Motor neuron (in vitro differentiated cells): Measurements from ENCODE around the gene PLOD3. TPM values are rescaled to one million over a fixed set of nuclear protein-coding genes. Genes with fewer than 3 reads are reported as not detected.

Experiments
- ATAC-seq, 8 experiments: fragments of 200-7000 bp; cut with Tn5 transposase; replicated peaks in 6 of 8; 2 replicates each; pipeline ENCODE4 v1.8.0; 2021; ENCODE audit warnings: mild to moderate bottlenecking in 8 of 8, moderate library complexity in 8 of 8
- H3K27ac ChIP-seq, 2 donors: fragments of 250-450 bp; sonication (Bioruptor Pico); 2 replicates each; pipeline ENCODE4 v1.9.0; 2021; ENCODE audit warnings: antibody characterized with exemption in 2 of 2, mild to moderate bottlenecking in 2 of 2, moderate library complexity in 1 of 2
- H3K4me1 ChIP-seq, 2 donors: fragments of 250-450 bp; sonication (Bioruptor Pico); replicated peaks in 1 of 2; 2 replicates each; pipeline ENCODE4 v1.6.1; 2021; ENCODE audit warnings: antibody characterized with exemption in 2 of 2, mild to moderate bottlenecking in 2 of 2, moderate library complexity in 1 of 2
- H3K4me3 ChIP-seq, 5 donors: fragments of 250-450 bp; sonication (Bioruptor Pico); 2 replicates each; pipeline ENCODE4 v1.9.0; 2021; ENCODE audit warnings: antibody characterized with exemption in 5 of 5, mild to moderate bottlenecking in 5 of 5, moderate library complexity in 4 of 5
- WGBS, 10 experiments: fragments of 450-650 bp; shearing (Covaris generic); methylation state at CpG; one replicate each; pipeline ENCODE4 v1.0.0; 2022; 5-methylcytosine and 5-hydroxymethylcytosine counted together
- in situ Hi-C, 9 experiments: fragments of 400-800 bp; cut with MboI; loops; one replicate each; pipeline ENCODE4 v1.15.0; 2021; ENCODE audit warnings: low sequenced_read_pairs in 9 of 9, low pct_unique_long_range_greater_than_20kb in 2 of 9; ENCODE audit not compliant: unreplicated experiment in 9 of 9
- total RNA-seq, 8 experiments: library from RNA; unstranded; fragments of 300-600 nt; gene quantifications; 2 replicates each; pipeline versions ENCODE4 v1.2.3 to v1.2.4, GENCODE V29; 2022

The PLOD3 gene
- total RNA-seq, 8 experiments from 2014 or later: 10.9 to 97.3 (median 28.1) TPM

DNA sequence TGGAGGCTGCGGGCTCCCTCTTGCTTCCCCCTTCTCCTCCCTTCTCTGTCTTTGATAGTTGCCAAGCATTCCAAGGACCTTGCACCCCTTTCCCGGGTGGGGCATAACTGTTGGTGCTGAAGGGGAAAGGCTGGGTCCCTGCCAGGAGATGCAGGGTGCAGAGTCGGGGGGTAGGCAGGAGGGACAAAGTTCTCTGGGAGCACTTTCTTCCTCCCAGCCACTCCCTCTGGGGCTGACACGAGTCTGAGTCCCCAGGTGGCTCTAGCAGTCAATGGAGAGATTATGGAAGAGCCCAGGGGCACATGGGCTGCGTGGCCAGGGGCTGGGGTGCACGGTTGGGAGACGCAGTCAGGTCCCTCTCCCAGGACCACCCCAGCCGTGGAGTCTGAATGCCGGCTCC, 18.1 kb upstream of the PLOD3 start:
- no peak overlapping the region for H3K4me3 ChIP-seq
- H3K27ac ChIP-seq: no peak overlapping the region
- peaks cover 0 to 3% of the 10 kb centered on the region in 2 donors for H3K4me1 ChIP-seq
- in situ Hi-C loops: no loop called here
- WGBS, 10 experiments: 78 to 100% (median 90%) methylated on average over 1 to 4 of the region's 9 CpGs; no CpG with 5 or more reads in 4 of the 10 experiments
- no peak for ATAC-seq

DNA sequence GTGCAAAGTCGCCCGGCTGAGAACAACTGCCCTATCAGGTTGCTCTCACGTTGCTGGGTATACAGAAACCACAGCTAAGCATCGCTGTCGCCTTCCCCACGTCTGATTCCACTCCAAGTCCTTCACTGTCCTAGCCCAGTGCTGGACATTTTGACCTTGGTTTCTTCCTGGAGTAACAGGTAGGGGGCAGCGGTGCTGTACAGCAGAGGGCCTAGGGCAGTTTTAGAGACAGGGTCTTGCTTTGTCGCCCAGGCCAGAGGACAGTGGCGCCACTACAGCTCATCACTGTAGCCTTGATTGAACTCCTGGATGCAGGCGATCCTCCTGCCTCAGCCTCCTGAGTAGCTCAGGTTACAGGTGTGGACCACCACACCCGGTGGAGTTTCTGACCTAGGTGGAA, 17.7 kb upstream of the PLOD3 start:
- in situ Hi-C loops: no loop called here
- Histone ChIP-seq H3K4me3 (no peak overlapping the region), H3K4me1 (peaks cover 0 to 3% of the 10 kb centered on the region in 2 donors), H3K27ac (no peak overlapping the region)
- 20 to 100% (median 80%) methylated on average over 1 to 3 of the region's 11 CpGs; no CpG with 5 or more reads in 5 of the 10 experiments for WGBS, 10 experiments
- ATAC-seq: peak in 2 of 8 experiments; percentile 4 to 18

DNA sequence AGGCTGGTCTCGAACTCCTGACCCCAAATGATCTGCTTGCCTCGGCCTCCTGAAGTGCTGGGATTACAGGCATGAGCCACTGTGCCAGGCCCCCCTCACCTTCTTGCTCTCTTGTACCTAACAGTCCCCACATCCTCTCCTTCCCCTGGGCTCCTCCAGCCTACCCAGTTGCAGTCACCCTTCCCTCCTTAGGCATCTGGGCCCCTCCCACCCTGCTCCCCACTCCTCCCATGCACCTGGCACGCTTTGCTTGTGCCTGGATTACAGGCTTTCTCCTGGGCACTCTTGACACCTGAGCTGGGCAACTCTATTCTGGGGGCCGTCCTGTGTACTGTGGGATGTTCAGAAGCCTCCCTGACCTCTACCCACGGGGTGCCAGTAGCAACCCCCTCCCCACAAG, 17.3 kb upstream of the PLOD3 start:
- Histone ChIP-seq H3K4me1 (peaks cover 0 to 3% of the 10 kb centered on the region in 2 donors), H3K4me3 (no peak overlapping the region), H3K27ac (no peak overlapping the region)
- WGBS, 10 experiments: 80 to 100% (median 90%) methylated on average over 1 to 4 of the region's 5 CpGs; no CpG with 5 or more reads in 6 of the 10 experiments
- ATAC-seq: no peak
- in situ Hi-C loops: no loop called here

DNA sequence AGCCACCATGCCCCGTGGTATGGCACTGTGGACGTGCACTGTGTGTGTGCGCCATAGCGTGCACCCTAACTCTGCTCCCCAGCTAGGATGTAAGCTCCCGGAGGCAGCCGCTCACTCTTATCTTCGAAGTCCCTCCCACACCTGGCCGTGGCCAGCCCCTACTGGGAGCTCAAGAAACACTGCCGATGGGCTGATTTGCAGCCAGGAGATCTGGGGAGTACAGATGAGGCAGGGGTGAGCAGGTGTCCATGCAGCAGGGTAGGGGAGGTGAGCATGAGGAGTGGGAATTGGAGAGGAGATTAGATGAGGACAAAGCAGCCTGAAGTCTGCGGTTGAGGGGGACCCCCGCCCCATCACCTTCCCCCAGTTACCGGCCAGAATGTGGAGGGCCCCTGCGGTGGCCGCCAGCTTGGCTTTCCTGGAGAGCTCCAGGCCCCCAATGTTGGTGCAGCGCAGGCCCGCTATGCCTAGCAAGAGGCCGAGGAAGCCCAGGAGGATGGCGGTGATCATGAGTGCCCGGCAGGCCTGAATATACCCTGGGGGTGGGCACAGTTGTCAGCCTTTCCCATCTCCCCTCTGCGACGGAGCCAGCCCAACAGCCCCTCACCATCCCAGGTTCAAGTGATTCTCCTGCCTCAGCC, 16.6 kb upstream of the PLOD3 start:
- H3K4me1 ChIP-seq: peaks cover 0 to 3% of the 10 kb centered on the region in 2 donors
- no peak overlapping the region for H3K27ac ChIP-seq
- WGBS, 10 experiments: 60 to 80% (median 60%) methylated on average over 1 to 3 of the region's 21 CpGs; no CpG with 5 or more reads in 7 of the 10 experiments
- no peak for ATAC-seq
- no peak overlapping the region for H3K4me3 ChIP-seq
- in situ Hi-C loops: no loop called here

DNA sequence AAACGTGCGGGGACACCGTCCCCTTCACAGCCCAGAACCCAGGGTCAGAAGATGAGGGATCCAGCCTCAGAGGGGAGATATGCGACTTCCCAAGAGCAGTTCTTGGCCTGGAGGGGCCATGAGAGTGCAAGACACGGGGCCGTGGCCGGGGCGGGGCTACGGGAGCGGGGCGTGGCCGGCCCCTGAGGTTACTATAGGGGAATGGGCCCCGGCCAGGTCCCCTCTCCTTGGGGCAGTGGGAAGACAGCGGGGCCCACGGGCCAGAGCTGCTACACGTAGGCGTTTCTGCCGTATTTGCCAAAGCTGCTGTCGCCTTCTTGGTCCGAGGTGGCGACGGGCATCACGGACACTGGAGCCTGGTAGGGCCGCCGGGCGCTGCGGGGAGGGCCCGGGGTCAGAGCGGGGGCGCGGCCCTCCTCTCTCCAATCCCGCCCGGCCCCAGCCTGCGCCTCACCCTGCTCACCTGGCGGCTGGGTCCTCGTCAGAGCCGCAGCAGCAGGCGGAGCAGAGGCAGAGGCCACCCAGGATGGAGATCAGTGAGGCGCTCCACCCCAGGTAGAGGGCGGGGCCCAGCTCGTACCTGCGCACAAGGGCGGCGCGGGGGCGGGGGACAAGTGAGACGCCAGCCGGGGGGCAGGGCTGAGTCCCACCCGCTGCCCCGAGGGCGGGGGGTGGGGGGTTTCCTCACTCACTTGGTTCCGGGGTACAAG, 14.9 kb upstream of the PLOD3 start:
- WGBS, 10 experiments: 0 to 55% (median 15%) methylated on average over 1 to 8 of the region's 52 CpGs; no CpG with 5 or more reads in 6 of the 10 experiments
- in situ Hi-C loops: no loop called here
- Histone ChIP-seq H3K27ac (no peak overlapping the region), H3K4me3 (no peak overlapping the region), H3K4me1 (peaks cover 0 to 3% of the 10 kb centered on the region in 2 donors)
- peak; percentile 11 to 54 (median 46) for ATAC-seq

DNA sequence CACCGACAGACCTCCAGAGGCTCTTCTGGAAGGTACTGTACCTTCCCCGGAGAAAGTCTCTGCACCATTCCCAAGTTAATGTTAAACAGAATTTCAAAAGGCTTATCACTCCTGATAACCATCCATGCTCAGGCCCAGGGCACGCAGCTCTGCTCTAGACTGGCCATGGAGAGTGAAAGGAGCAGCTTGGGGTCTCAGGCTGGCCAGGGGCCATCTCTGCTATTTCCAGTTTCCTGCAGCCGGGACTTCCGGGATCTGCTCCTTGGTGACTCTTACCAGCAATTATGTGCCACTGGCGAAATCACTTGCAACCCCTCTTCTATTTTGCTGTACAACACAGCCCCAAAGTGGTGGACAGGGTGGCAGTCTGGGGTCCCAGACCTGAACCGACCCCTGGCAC, 14.3 kb upstream of the PLOD3 start:
- H3K27ac ChIP-seq: no peak overlapping the region
- 71 to 92% (median 76%) methylated on average over 1 to 5 of the region's 7 CpGs; no CpG with 5 or more reads in 6 of the 10 experiments for WGBS, 10 experiments
- in situ Hi-C loops: no loop called here

DNA sequence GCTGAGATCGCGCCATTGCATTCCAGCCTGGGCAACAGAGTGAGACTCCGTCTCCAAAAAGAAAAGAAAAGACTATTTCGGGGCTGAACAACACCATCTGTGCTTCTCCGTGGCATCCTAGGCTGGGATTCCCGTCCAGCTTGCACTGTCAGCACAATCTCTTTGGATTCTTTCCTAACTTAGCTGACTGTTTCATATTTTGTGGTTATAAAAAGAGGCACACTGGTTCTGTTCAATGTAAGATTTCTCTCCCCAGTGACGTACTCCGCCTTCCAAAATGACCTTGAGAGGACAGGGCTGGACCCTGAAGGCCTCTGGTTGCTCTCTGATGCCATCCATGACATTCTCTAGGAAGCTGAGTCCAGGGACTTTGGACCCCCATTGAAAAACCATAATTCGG, 9.3 kb upstream of the PLOD3 start:
- Histone ChIP-seq H3K27ac (no peak overlapping the region), H3K4me3 (no peak overlapping the region), H3K4me1 (no peaks in the 10 kb centered on the region)
- in situ Hi-C loops: no loop called here
- WGBS, 10 experiments: 19 to 100% (median 67%) methylated on average over 1 to 7 of the region's 9 CpGs; no CpG with 5 or more reads in 3 of the 10 experiments
- no peak for ATAC-seq

More for the DNA sequence above, 14.3 kb upstream of the PLOD3 start:
- H3K4me3 ChIP-seq: no peak overlapping the region
- H3K4me1 ChIP-seq: peaks cover 0 to 3% of the 10 kb centered on the region in 2 donors
- ATAC-seq: peak in 3 of 8 experiments; percentile 2 to 9 (median 5)

DNA sequence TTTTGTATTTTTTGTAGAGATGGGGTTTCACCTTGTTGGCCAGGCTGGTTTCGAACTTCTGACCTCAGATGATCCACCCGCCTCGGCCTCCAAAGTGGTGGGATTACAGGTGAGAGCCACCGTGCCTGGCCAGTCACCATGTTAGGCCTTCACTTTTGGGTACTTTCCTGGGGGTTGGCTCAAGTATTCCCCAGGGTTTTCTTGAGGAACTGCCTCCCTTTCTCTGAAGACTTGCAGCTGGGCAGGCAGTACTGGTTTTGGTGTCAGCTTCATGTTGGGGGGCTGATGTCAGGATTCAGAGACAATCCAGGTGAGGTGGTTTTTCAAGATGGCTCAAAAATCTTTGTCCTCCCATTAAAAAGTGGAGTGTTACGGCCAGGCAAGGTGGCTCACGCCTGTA, 8.3 kb upstream of the PLOD3 start:
- Histone ChIP-seq H3K4me1 (no peaks in the 10 kb centered on the region), H3K27ac (no peak overlapping the region), H3K4me3 (no peak overlapping the region)
- 100% methylated on average over 1 to 4 of the region's 6 CpGs; no CpG with 5 or more reads in 8 of the 10 experiments for WGBS, 10 experiments
- in situ Hi-C loops: no loop called here
- no peak for ATAC-seq

DNA sequence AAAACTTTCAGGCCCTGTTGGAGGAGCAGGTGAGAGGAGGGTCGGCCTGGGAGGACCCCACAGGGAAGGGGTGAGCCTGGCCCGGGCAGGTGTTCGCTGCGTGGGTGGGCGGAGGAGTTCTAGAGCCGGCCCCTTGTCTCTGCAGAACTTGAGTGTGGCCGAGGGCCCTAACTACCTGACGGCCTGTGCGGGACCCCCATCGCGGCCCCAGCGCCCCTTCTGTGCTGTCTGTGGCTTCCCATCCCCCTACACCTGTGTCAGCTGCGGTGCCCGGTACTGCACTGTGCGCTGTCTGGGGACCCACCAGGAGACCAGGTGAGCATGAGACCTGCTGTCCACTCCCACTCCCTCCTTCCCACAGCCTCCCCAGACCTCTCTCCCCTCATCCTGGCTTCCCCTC, 6.1 kb upstream of the PLOD3 start:
- in situ Hi-C loops: no loop called here
- Histone ChIP-seq H3K4me1 (peaks cover 6 to 7% of the 10 kb centered on the region in 2 donors), H3K27ac (no peak overlapping the region), H3K4me3 (no peak overlapping the region)
- ATAC-seq: no peak
- no CpG with 5 or more reads among the region's 15 CpGs for WGBS, 10 experiments

DNA sequence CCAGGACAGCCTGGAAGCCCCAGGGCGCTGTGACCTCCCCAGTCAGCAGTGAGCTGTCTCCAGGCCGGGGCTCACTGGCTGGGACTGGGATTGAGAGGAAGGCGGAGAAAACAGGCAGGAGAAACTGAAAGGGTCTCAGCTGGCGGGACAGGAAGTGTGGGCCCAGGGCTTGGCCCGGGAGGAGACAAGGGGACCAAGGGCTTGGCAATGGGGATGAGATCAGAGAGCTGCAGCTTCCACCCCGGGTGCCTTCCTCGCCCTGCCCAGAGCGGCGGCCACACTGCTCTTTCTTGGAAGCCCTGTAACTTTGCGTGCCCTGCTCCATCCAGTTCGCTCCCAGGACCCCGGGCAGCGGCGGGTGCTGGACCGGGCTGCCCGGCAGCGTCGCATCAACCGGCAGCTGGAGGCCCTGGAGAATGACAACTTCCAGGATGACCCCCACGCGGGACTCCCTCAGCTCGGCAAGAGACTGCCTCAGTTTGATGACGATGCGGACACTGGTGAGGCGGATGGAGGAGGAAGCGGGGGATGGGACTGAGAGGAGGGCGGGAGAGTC, 5.0 kb upstream of the PLOD3 start:
- in situ Hi-C loops: no loop called here
- Histone ChIP-seq H3K4me3 (no peak overlapping the region), H3K27ac (no peak overlapping the region), H3K4me1 (peaks cover 6 to 7% of the 10 kb centered on the region in 2 donors)
- ATAC-seq: no peak
- WGBS, 10 experiments: 62 to 97% (median 90%) methylated on average over 4 to 7 of the region's 27 CpGs; no CpG with 5 or more reads in 7 of the 10 experiments

DNA sequence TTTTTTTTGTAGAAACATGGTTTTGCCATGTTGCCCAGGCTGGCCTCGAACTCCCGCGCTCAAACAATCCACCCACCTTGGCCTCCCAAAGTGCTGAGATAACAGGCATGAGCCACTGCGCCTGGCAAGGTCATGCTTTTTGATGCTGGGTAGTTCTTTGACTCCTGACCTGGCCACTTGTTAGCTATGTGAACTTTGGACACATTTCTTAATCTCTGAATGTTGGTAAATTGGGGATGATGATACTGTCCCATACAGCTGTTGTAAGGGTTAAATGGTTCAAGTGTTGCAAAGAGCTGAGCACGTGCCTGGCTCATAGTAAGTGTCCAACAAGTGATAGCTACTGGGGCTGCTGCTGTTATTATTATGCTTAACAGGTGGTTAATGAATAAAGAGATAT, 2.9 kb upstream of the PLOD3 start:
- no peak overlapping the region for H3K4me3 ChIP-seq
- in situ Hi-C loops: no loop called here
- 71 to 96% (median 90%) methylated on average over 2 to 5 of the region's 5 CpGs; no CpG with 5 or more reads in 5 of the 10 experiments for WGBS, 10 experiments
- peaks cover 12 to 15% of the 10 kb centered on the region in 2 donors for H3K4me1 ChIP-seq
- H3K27ac ChIP-seq: no peak overlapping the region
- no peak for ATAC-seq

DNA sequence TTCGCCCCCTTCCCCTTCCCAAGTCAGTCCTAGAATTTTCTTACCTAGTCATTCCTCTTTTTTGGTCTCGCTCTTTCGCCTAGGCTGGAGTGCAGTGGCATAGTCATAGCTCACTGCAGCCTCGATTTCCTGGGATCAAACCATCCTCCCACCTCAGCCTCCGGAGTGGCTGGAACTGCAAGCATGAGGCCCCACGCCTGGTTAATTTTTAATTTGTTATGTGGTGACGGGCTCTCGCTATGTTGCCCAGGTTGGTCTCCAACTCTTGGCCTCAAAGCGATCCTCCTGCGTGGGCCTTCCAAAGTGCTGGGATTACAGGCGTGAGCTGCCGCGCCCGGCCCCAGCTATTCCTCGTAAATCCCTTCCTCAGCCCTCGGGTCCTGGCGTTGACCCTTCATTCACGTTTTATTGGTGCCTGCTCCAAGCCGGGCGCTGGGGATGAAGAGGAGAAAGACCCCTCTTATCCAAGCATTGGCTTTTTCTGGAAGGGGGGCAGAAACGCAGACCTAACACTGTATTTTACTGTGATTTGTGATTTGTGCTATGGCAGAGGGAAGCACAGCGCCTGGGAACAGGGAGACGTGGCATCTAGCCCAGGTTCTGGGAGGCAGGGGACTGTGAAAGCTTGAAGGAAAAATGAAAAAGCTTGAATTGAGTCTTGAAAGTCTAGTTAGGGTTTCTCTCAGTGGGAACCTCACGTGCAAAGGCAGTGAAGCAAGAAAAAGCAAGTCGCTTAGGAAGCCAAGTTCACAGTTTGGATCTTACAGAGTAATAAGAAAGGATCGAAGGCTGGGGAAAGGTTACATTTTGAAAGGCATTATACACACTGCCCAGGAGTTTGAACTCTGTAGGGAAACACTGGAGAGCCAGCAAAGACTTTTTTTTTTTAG, 1.1 kb upstream of the PLOD3 start:
- peak overlapping the region; percentile 53 to 81 (median 58) for H3K4me3 ChIP-seq
- in situ Hi-C loops: no loop called here
- H3K4me1 ChIP-seq: peaks cover 12 to 15% of the 10 kb centered on the region in 2 donors
- peak in 3 of 8 experiments; percentile 1 to 8 (median 4) for ATAC-seq
- WGBS, 10 experiments: 0 to 40% (median 7%) methylated on average over 1 to 21 of the region's 26 CpGs
- peak overlapping the region in 1 of 2 donors; percentile 38 for H3K27ac ChIP-seq
